K562 (cell line): ENCODE data around the gene LAMA3. TPM values are rescaled to one million over a fixed set of nuclear protein-coding genes. Genes with fewer than 3 reads are reported as not detected.

Source experiments
- ARID4B ChIP-seq: sonication (generic); formaldehyde crosslinking; IDR thresholded peaks from 2 replicates; pipeline ENCODE4 v1.8.0; 2022; ENCODE audit warnings: mild to moderate bottlenecking, missing genetic modification reagents
- CHD4 ChIP-seq: fragments of 200-600 bp; sonication (generic); IDR thresholded peaks from 3 replicates; pipeline ENCODE4 v1.6.1; 2012; ENCODE audit warnings: low read depth, mild to moderate bottlenecking, mixed read lengths, low read length, inconsistent platforms; ENCODE audit not compliant: insufficient read depth, insufficient replicate concordance, poor library complexity, severe bottlenecking
- GTF2E2 ChIP-seq: fragments of 200-800 bp; sonication (Bioruptor generic); IDR thresholded peaks from 2 replicates; pipeline ENCODE4 v1.6.1; 2016; ENCODE audit warnings: missing genetic modification characterization, missing compliant biosample characterization
- NFIC ChIP-seq: fragments of 450-650 bp; IDR thresholded peaks from 2 replicates; pipeline ENCODE4 v1.6.1; 2017; ENCODE audit warnings: mild to moderate bottlenecking, inconsistent platforms
- RFX1 ChIP-seq: fragments of 450-650 bp; IDR thresholded peaks from 2 replicates; pipeline ENCODE4 v1.6.1; 2016; ENCODE audit warnings: mild to moderate bottlenecking, moderate library complexity
- TAF9B ChIP-seq: fragments of 450-650 bp; IDR thresholded peaks from 2 replicates; pipeline ENCODE4 v1.6.1; 2018; ENCODE audit warnings: mild to moderate bottlenecking; ENCODE audit not compliant: partially characterized antibody
- USF1 ChIP-seq: sonication (generic); formaldehyde crosslinking; IDR thresholded peaks from 2 replicates; pipeline ENCODE4 v1.9.0; 2022; ENCODE audit warnings: mild to moderate bottlenecking, missing genetic modification reagents
- ZFP91 ChIP-seq: sonication (generic); formaldehyde crosslinking; IDR thresholded peaks from 2 replicates; pipeline ENCODE4 v1.8.0; 2022; ENCODE audit warnings: mild to moderate bottlenecking, missing genetic modification reagents
- ZHX1 ChIP-seq: fragments of 150-350 bp; conservative IDR thresholded peaks from 2 replicates; pipeline ENCODE4 v1.6.1; 2014; ENCODE audit warnings: low read length
- ZMIZ1 ChIP-seq, 2 experiments: fragments of 150-350 bp in 1 of 2; IDR thresholded peaks; 2 replicates each; pipeline ENCODE4 v1.6.1; 2012 to 2016; ENCODE audit warnings: low read depth in 2 of 2, low read length in 2 of 2, mild to moderate bottlenecking in 1 of 2, moderate library complexity in 1 of 2
- polyA plus RNA-seq, 8 experiments: library from polyadenylated mRNA; depleted of rRNA in 4 of 8; stranded (reverse) in 5 of 8; unstranded in 3 of 8; fragments of >200 nt; fragmentation: Nextera tagmentation in 2 of 8; fragmentation: Illumina TruSeq in 1 of 8; extraction: Ambion mirVana in 2 of 8; extraction: Trizol in 1 of 8; gene quantifications; 2 replicates each; pipeline versions ENCODE4 v1.2.1 to v1.2.3, GENCODE V29; 2011 to 2014; ENCODE audit warnings: inconsistent platforms in 1 of 8, missing spikeins in 1 of 8
- total RNA-seq, 7 experiments: library from RNA; depleted of rRNA in 6 of 7; stranded (reverse); fragments of >200 nt in 6 of 7; fragmentation: Illumina TruSeq in 2 of 7; extraction: Trizol in 2 of 7; gene quantifications; 2 replicates each; pipeline versions ENCODE4 v1.2.1 to v1.2.3, GENCODE V29; 2011 to 2021; ENCODE audit warnings: low replicate concordance in 1 of 7

LAMA3 gene
- total and polyA plus RNA-seq, 9 of the 15 experiments (the other 6 are each of a cell fraction or from before 2014, with no cell fraction given) = 0.07 TPM; not detected in 8

- TF ChIP-seq ARID4B (CRISPR knock-in tag) (no peak), GTF2E2 (tag) (no peak), CHD4 (no peak), ZFP91 (no peak), NFIC (no peak), ZHX1 (no peak), TAF9B (no peak), USF1 (CRISPR knock-in tag) (no peak), ZMIZ1 (IDR thresholded peaks at IDR 0.05; ENCODE audit: low read depth in 2 of 2, low read length in 2 of 2) (no peak), RFX1 (no peak)
Measured at GRCh38 chr18:23719634-23720201, 30.5 kb downstream of the LAMA3 start (continued).
